HepG2 (cell line): Measurements from ENCODE around the gene JAKMIP2. TPM values are rescaled to one million over a fixed set of nuclear protein-coding genes. Genes with fewer than 3 reads are reported as not detected.
A peak's percentile ranks its signal among the peaks of the same experiment; 100 is the strongest.

Experiments used
- ATAC-seq: fragments of 200-7000 bp; cut with Tn5 transposase; 3 replicates; pipeline ENCODE4 v1.9.1; 2020; ENCODE audit warnings: mild to moderate bottlenecking, moderate library complexity
- BruUV-seq: library from RNA; stranded (reverse); fragments of 400-500 nt; replicated peaks from 2 replicates; lab custom pipeline; 2021; lab: Mats Ljungman, UMichigan
- CTCF ChIA-PET: fragments of 300-600 bp; formaldehyde crosslinking; extraction: SDS; loops from one replicate; lab custom pipeline; 2021; ENCODE audit warnings: low total read pairs, inconsistent platforms, low intra/inter-chr PET ratio; lab: Yijun Ruan, JAX
- POLR2A ChIA-PET: fragments of 350-600 bp; sonication (Branson Sonifier 250); formaldehyde crosslinking; loops from one replicate; lab custom pipeline; 2020; ENCODE audit warnings: antibody characterized with exemption, inconsistent platforms; lab: Yijun Ruan, JAX
- DNase-seq: peaks from one replicate; pipeline ENCODE4 v3.0.0-alpha.2; 2015; ENCODE audit warnings: low spot score
- FAIRE-seq: peaks from 3 replicates; lab custom pipeline; 2011; peaks lifted over from hg19 to GRCh38; lab: Jason Lieb, UNC
- H2AFZ ChIP-seq: one replicate; pipeline ENCODE4 v1.6.1; 2011; ENCODE audit warnings: low read length, inconsistent platforms
- H3K27ac ChIP-seq: fragments of 300-600 bp; 3 replicates; pipeline ENCODE4 v1.8.0; 2011; ENCODE audit warnings: mixed run types, mild to moderate bottlenecking, mixed read lengths, low read length, inconsistent platforms; ENCODE audit not compliant: insufficient read depth; ENCODE audit errors: extremely low read length
- H3K27me3 ChIP-seq, 2 experiments: fragments of 200-600 bp in 1 of 2; 2 replicates in 1 of 2; 3 replicates in 1 of 2; pipeline versions ENCODE4 v1.6.0 to v1.8.0; 2011; ENCODE audit warnings: low read length in 2 of 2, mild to moderate bottlenecking in 2 of 2, moderate library complexity in 2 of 2, inconsistent platforms in 1 of 2; ENCODE audit not compliant: insufficient read depth in 2 of 2, control insufficient read depth in 1 of 2
- H3K36me3 ChIP-seq, 2 experiments: fragments of 200-600 bp in 1 of 2; replicated peaks in 1 of 2; 2 replicates in 1 of 2; 3 replicates in 1 of 2; pipeline versions ENCODE4 v1.5.1 to v1.8.0; 2011; ENCODE audit warnings: low read length in 2 of 2, inconsistent platforms in 1 of 2; ENCODE audit not compliant: insufficient read depth in 2 of 2, control insufficient read depth in 1 of 2
- H3K4me1 ChIP-seq: 2 replicates; pipeline ENCODE4 v1.5.1; 2012; ENCODE audit warnings: low read length, inconsistent platforms; ENCODE audit not compliant: insufficient read depth
- H3K4me2 ChIP-seq: 2 replicates; pipeline ENCODE4 v1.6.0; 2011; ENCODE audit warnings: low read depth, low read length, inconsistent platforms
- H3K4me3 ChIP-seq, 3 experiments: fragments of 200-600 bp in 1 of 3; sonication (generic), shearing (Covaris generic) in 1 of 3; replicated peaks in 1 of 3; 2 replicates each; pipeline ENCODE4 v1.5.1; 2011 to 2016; ENCODE audit warnings: low read length in 3 of 3, inconsistent platforms in 2 of 3, low read depth in 2 of 3, mild to moderate bottlenecking in 2 of 3, control low read depth in 1 of 3, mixed read lengths in 1 of 3; ENCODE audit not compliant: insufficient read depth in 1 of 3
- H3K79me2 ChIP-seq: one replicate; pipeline ENCODE4 v1.6.1; 2011; ENCODE audit warnings: low read length, inconsistent platforms; ENCODE audit not compliant: insufficient read depth
- H3K9ac ChIP-seq: 2 replicates; pipeline ENCODE4 v1.6.0; 2011; ENCODE audit warnings: mild to moderate bottlenecking, low read depth, low read length, inconsistent platforms; ENCODE audit not compliant: insufficient read depth
- H3K9me3 ChIP-seq: 2 replicates; pipeline ENCODE4 v1.5.1; 2012; ENCODE audit warnings: mild to moderate bottlenecking, low read length
- H4K20me1 ChIP-seq: 2 replicates; pipeline ENCODE4 v1.6.0; 2011; ENCODE audit warnings: inconsistent platforms, mild to moderate bottlenecking, low read length, moderate library complexity; ENCODE audit not compliant: insufficient read depth
- GATAD2A ChIP-seq: IDR thresholded peaks from 2 replicates; pipeline ENCODE4 v1.6.1; 2016
- HMG20A ChIP-seq: IDR thresholded peaks from 2 replicates; pipeline ENCODE4 v1.6.1; 2016; ENCODE audit warnings: borderline replicate concordance
- HNF4A ChIP-seq: sonication (generic); formaldehyde crosslinking; IDR thresholded peaks from 2 replicates; pipeline ENCODE4 v1.4.0; 2020; ENCODE audit warnings: missing genetic modification reagents
- HNF4G ChIP-seq, 2 experiments: sonication (generic) in 1 of 2; formaldehyde crosslinking in 1 of 2; IDR thresholded peaks; 2 replicates each; pipeline versions ENCODE4 v1.4.0 to v1.6.1; 2011 to 2020; ENCODE audit warnings: borderline replicate concordance in 2 of 2, low read depth in 2 of 2, mild to moderate bottlenecking in 2 of 2, low read length in 1 of 2, missing genetic modification reagents in 1 of 2, moderate library complexity in 1 of 2
- MEIS1 ChIP-seq: sonication (generic); formaldehyde crosslinking; IDR thresholded peaks from 2 replicates; pipeline ENCODE4 v1.9.0; 2021; ENCODE audit warnings: mild to moderate bottlenecking, missing genetic modification reagents, moderate library complexity, borderline replicate concordance
- MIXL1 ChIP-seq: IDR thresholded peaks from 2 replicates; pipeline ENCODE4 v1.6.1; 2016
- NFE2L2 ChIP-seq: fragments of 150-350 bp; IDR thresholded peaks from 2 replicates; pipeline ENCODE4 v1.6.1; 2014; ENCODE audit warnings: low read length
- RARA ChIP-seq: IDR thresholded peaks from 2 replicates; pipeline ENCODE4 v1.6.1; 2016; ENCODE audit warnings: missing genetic modification reagents, missing compliant biosample characterization
- RXRA ChIP-seq: sonication (generic); formaldehyde crosslinking; IDR thresholded peaks from 2 replicates; pipeline ENCODE4 v1.5.1; 2020; ENCODE audit warnings: missing genetic modification reagents
- SALL1 ChIP-seq: sonication (generic); formaldehyde crosslinking; IDR thresholded peaks from 2 replicates; pipeline ENCODE4 v1.8.0; 2022; ENCODE audit warnings: mild to moderate bottlenecking, missing genetic modification reagents
- THRA ChIP-seq: sonication (generic); formaldehyde crosslinking; IDR thresholded peaks from 2 replicates; pipeline ENCODE4 v1.4.0; 2020; ENCODE audit warnings: missing genetic modification reagents, borderline replicate concordance
- ZNF292 ChIP-seq: sonication (generic); formaldehyde crosslinking; IDR thresholded peaks from 2 replicates; pipeline ENCODE4 v1.8.1; 2022; ENCODE audit warnings: mild to moderate bottlenecking, low read depth, missing genetic modification reagents, borderline replicate concordance
- ZNF33A ChIP-seq: sonication (generic); formaldehyde crosslinking; IDR thresholded peaks from 2 replicates; pipeline ENCODE4 v1.5.1; 2020; ENCODE audit warnings: missing genetic modification reagents, mild to moderate bottlenecking, moderate library complexity, borderline replicate concordance
- ZNF441 ChIP-seq: sonication (generic); formaldehyde crosslinking; IDR thresholded peaks from 2 replicates; pipeline ENCODE4 v1.7.0; 2021; ENCODE audit warnings: missing genetic modification reagents, borderline replicate concordance
- WGBS: methylation state at CpG from one replicate; pipeline ENCODE4 v1.1.6; 2017; ENCODE audit warnings: low lambda C conversion rate; 5-methylcytosine and 5-hydroxymethylcytosine counted together
- in situ Hi-C: cut with HindIII; loops from 2 replicates; pipeline ENCODE4 v1.10.0; 2017; ENCODE audit warnings: low pct_unique_long_range_greater_than_20kb; ENCODE audit not compliant: extremely low pct_ligation_motif_present
- intact Hi-C: fragments of 100-400 bp; cut with micrococcal nuclease; formaldehyde crosslinking; loops from one replicate; pipeline ENCODE4 v1.10.0; 2022; ENCODE audit not compliant: unreplicated experiment
- polyA plus RNA-seq, 8 experiments: library from polyadenylated mRNA; depleted of rRNA in 3 of 8; stranded (reverse) in 7 of 8; unstranded in 1 of 8; fragments of >200 nt; fragmentation: Illumina TruSeq in 4 of 8; extraction: Trizol in 4 of 8; gene quantifications; 2 replicates each; pipeline versions ENCODE4 v1.2.1 to v1.2.3, GENCODE V29; 2011 to 2016; ENCODE audit warnings: low read depth in 4 of 8, missing spikeins in 1 of 8, mixed read lengths in 1 of 8; ENCODE audit not compliant: insufficient read depth in 1 of 8
- total RNA-seq, 5 experiments: library from RNA; depleted of rRNA; stranded (reverse); fragments of >200 nt; fragmentation: Illumina TruSeq; extraction: Trizol; gene quantifications; 2 replicates each; pipeline ENCODE4 v1.2.3, GENCODE V29; 2016; ENCODE audit warnings: low read depth in 1 of 5
- TF ChIP-seq, protein P1 (sequence below): sonication (generic); formaldehyde crosslinking; conservative IDR thresholded peaks from 2 replicates; pipeline ENCODE4 v1.4.0; 2020; ENCODE audit warnings: mild to moderate bottlenecking, missing genetic modification reagents, moderate library complexity
- TF ChIP-seq, protein P2 (sequence below): IDR thresholded peaks from 2 replicates; pipeline ENCODE4 v1.4.0; 2020; ENCODE audit warnings: mild to moderate bottlenecking, missing genetic modification reagents

Gene JAKMIP2
- total and polyA plus RNA-seq, 2 of the 13 experiments (the other 11 are each of a cell fraction or from before 2014, with no cell fraction given): 0.04 to 2.1 TPM

- peaks cover 28% of the 10 kb centered on the region for H3K4me1 ChIP-seq
- H3K4me2 ChIP-seq: peak overlapping the region; percentile 45
- no peak overlapping the region for H3K9ac ChIP-seq
- H3K9me3 ChIP-seq: no peaks in the 10 kb centered on the region
- peak; percentile 84 for ATAC-seq
- in situ Hi-C loops (no loop called here), intact Hi-C loops (loop anchor here (5.0 kb wide), 1 partner anchor 192 kb away; no protein-coding TSS in a partner anchor)
- peak overlapping the region; percentile 29 for H3K27ac ChIP-seq
- BruUV-seq: no TSS peak
- peak; percentile 16 for DNase-seq
- no peak for FAIRE-seq
- WGBS: 4% methylated on average over 11 of the region's 11 CpGs
- POLR2A ChIA-PET: no interaction called here
- no peaks in the 10 kb centered on the region for H4K20me1 ChIP-seq
- H2AFZ ChIP-seq: no peak overlapping the region
- H3K36me3 ChIP-seq: no peaks in the 10 kb centered on the region
- CTCF ChIA-PET: no interaction called here
- peak overlapping the region in 2 of 3 experiments; percentile 18 to 23; a peak in 2 of 6 replicates for H3K4me3 ChIP-seq
- no peaks in the 10 kb centered on the region for H3K79me2 ChIP-seq
- H3K27me3 ChIP-seq: 0 out of 5 replicates have a peak, but pooled peaks cover 0 to 4% of the 10 kb centered on the region in 2 experiments
- TF ChIP-seq RARA (0 out of 2 replicates have a peak, but pooled peaks have one; percentile 15), ZNF33A (CRISPR knock-in tag) (no peak), MEIS1 (CRISPR knock-in tag) (no peak), THRA (CRISPR knock-in tag) (peak; percentile 39; the same call in 1 of the 2 replicates), MIXL1 (CRISPR knock-in tag) (0 out of 2 replicates have a peak, but pooled peaks have one; percentile 19), NFE2L2 (no peak), GATAD2A (CRISPR knock-in tag) (0 out of 2 replicates have a peak, but pooled peaks have one; percentile 23), ZNF441 (CRISPR knock-in tag) (peak; percentile 93; the same call in 1 of the 2 replicates), HNF4A (CRISPR knock-in tag) (peak; percentile 77), RXRA (peak; percentile 44; the same call in 1 of the 2 replicates), HMG20A (CRISPR knock-in tag) (peak; percentile 48; the same call in 1 of the 2 replicates), HNF4G (IDR thresholded peaks at IDR 0.05; ENCODE audit: borderline replicate concordance, low read depth, low read length) (peak; percentile 53; the same call in 1 of the 2 replicates), HNF4G (CRISPR knock-in tag; IDR thresholded peaks at IDR 0.05; ENCODE audit: borderline replicate concordance, low read depth) (no peak), SALL1 (CRISPR knock-in tag) (0 out of 2 replicates have a peak, but pooled peaks have one; percentile 33), ZNF292 (CRISPR knock-in tag) (0 out of 2 replicates have a peak, but pooled peaks have one; percentile 25)
- TF ChIP-seq, protein P1, sequence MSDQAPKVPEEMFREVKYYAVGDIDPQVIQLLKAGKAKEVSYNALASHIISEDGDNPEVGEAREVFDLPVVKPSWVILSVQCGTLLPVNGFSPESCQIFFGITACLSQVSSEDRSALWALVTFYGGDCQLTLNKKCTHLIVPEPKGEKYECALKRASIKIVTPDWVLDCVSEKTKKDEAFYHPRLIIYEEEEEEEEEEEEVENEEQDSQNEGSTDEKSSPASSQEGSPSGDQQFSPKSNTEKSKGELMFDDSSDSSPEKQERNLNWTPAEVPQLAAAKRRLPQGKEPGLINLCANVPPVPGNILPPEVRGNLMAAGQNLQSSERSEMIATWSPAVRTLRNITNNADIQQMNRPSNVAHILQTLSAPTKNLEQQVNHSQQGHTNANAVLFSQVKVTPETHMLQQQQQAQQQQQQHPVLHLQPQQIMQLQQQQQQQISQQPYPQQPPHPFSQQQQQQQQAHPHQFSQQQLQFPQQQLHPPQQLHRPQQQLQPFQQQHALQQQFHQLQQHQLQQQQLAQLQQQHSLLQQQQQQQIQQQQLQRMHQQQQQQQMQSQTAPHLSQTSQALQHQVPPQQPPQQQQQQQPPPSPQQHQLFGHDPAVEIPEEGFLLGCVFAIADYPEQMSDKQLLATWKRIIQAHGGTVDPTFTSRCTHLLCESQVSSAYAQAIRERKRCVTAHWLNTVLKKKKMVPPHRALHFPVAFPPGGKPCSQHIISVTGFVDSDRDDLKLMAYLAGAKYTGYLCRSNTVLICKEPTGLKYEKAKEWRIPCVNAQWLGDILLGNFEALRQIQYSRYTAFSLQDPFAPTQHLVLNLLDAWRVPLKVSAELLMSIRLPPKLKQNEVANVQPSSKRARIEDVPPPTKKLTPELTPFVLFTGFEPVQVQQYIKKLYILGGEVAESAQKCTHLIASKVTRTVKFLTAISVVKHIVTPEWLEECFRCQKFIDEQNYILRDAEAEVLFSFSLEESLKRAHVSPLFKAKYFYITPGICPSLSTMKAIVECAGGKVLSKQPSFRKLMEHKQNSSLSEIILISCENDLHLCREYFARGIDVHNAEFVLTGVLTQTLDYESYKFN (CRISPR knock-in tag): peak; percentile 28; the same call in 1 of the 2 replicates
- TF ChIP-seq, protein P2, sequence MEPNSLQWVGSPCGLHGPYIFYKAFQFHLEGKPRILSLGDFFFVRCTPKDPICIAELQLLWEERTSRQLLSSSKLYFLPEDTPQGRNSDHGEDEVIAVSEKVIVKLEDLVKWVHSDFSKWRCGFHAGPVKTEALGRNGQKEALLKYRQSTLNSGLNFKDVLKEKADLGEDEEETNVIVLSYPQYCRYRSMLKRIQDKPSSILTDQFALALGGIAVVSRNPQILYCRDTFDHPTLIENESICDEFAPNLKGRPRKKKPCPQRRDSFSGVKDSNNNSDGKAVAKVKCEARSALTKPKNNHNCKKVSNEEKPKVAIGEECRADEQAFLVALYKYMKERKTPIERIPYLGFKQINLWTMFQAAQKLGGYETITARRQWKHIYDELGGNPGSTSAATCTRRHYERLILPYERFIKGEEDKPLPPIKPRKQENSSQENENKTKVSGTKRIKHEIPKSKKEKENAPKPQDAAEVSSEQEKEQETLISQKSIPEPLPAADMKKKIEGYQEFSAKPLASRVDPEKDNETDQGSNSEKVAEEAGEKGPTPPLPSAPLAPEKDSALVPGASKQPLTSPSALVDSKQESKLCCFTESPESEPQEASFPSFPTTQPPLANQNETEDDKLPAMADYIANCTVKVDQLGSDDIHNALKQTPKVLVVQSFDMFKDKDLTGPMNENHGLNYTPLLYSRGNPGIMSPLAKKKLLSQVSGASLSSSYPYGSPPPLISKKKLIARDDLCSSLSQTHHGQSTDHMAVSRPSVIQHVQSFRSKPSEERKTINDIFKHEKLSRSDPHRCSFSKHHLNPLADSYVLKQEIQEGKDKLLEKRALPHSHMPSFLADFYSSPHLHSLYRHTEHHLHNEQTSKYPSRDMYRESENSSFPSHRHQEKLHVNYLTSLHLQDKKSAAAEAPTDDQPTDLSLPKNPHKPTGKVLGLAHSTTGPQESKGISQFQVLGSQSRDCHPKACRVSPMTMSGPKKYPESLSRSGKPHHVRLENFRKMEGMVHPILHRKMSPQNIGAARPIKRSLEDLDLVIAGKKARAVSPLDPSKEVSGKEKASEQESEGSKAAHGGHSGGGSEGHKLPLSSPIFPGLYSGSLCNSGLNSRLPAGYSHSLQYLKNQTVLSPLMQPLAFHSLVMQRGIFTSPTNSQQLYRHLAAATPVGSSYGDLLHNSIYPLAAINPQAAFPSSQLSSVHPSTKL (CRISPR knock-in tag): peak; percentile 22; the same call in 1 of the 2 replicates
Observed at GRCh38 chr5:147645197-147645596, 137.3 kb downstream of the JAKMIP2 start.
